ENCODE measurements around the gene GPR37.

Gene GPR37

GRCh38 chr7:124761164-124761715, 4.4 kb downstream of the GPR37 start:
- ATAC-seq = no peak
- TF ChIP-seq TOX (CRISPR knock-in tag; IDR thresholded peaks at IDR 0.05; ENCODE audit: borderline replicate concordance) = no peak
- no peak for TF ChIP-seq CSRNP3 (CRISPR knock-in tag; IDR thresholded peaks at IDR 0.05)
- no peak for TF ChIP-seq ZFP3 (CRISPR knock-in tag; IDR thresholded peaks at IDR 0.05)
- no peak for TF ChIP-seq PATZ1 (CRISPR knock-in tag; IDR thresholded peaks at IDR 0.05; ENCODE audit: borderline replicate concordance)
- TF ChIP-seq TCF4 (CRISPR knock-in tag; IDR thresholded peaks at IDR 0.05; ENCODE audit: borderline replicate concordance) = no peak
- TF ChIP-seq ZNF565 (CRISPR knock-in tag; conservative IDR thresholded peaks at IDR 0.05; ENCODE audit: low read depth) = no peak
- TF ChIP-seq BACH2 (CRISPR knock-in tag; IDR thresholded peaks at IDR 0.05; ENCODE audit: borderline replicate concordance) = no peak
- TF ChIP-seq ZFP30 (CRISPR knock-in tag; IDR thresholded peaks at IDR 0.05) = no peak
- no peak for TF ChIP-seq OSR1 (CRISPR knock-in tag; IDR thresholded peaks at IDR 0.05)
- no peak for TF ChIP-seq ESRRG (CRISPR knock-in tag; IDR thresholded peaks at IDR 0.05)
- TF ChIP-seq ARNTL (CRISPR knock-in tag; IDR thresholded peaks at IDR 0.05; ENCODE audit: borderline replicate concordance, low read depth) = no peak
- no peak for TF ChIP-seq SNAI2 (CRISPR knock-in tag; IDR thresholded peaks at IDR 0.05)
- TF ChIP-seq CSDC2 (CRISPR knock-in tag; IDR thresholded peaks at IDR 0.05) = no peak
- no peak for TF ChIP-seq ZC3H10 (CRISPR knock-in tag; IDR thresholded peaks at IDR 0.05)

GRCh38 chr7:124758327-124758726, 7.3 kb downstream of the GPR37 start:
- peak; percentile 73; the same call in 1 of the 2 replicates for TF ChIP-seq CREB5 (CRISPR knock-in tag; IDR thresholded peaks at IDR 0.05; ENCODE audit: low read depth)
- TF ChIP-seq ZFP3 (CRISPR knock-in tag; IDR thresholded peaks at IDR 0.05) = 0 out of 2 replicates have a peak, but pooled peaks have one; percentile 47
- TF ChIP-seq PATZ1 (CRISPR knock-in tag; IDR thresholded peaks at IDR 0.05; ENCODE audit: borderline replicate concordance) = peak; percentile 88; the same call in 1 of the 2 replicates
- TF ChIP-seq ISL1 (CRISPR knock-in tag; IDR thresholded peaks at IDR 0.05) = peak; percentile 99
- TF ChIP-seq ZFP30 (CRISPR knock-in tag; IDR thresholded peaks at IDR 0.05) = no peak
- TF ChIP-seq PPARA (CRISPR knock-in tag; IDR thresholded peaks at IDR 0.05; ENCODE audit: borderline replicate concordance) = no peak
- peak; percentile 52; the same call in 1 of the 2 replicates for TF ChIP-seq TCF4 (CRISPR knock-in tag; IDR thresholded peaks at IDR 0.05; ENCODE audit: borderline replicate concordance)
- ATAC-seq = no peak

- TF ChIP-seq ZFP3 (CRISPR knock-in tag; IDR thresholded peaks at IDR 0.05) = no peak
- no peak for TF ChIP-seq ISL1 (CRISPR knock-in tag; IDR thresholded peaks at IDR 0.05)
- TF ChIP-seq SNAI2 (CRISPR knock-in tag; IDR thresholded peaks at IDR 0.05) = no peak
- ATAC-seq = no peak
Observed at GRCh38 chr7:124754576-124755268, 10.9 kb downstream of the GPR37 start.

- no peak for ATAC-seq
- TF ChIP-seq SNAI2 (CRISPR knock-in tag; IDR thresholded peaks at IDR 0.05) = peak; percentile 56; the same call in 1 of the 2 replicates
- peak; percentile 66 for TF ChIP-seq ISL1 (CRISPR knock-in tag; IDR thresholded peaks at IDR 0.05)
- no peak for TF ChIP-seq BACH2 (CRISPR knock-in tag; IDR thresholded peaks at IDR 0.05; ENCODE audit: borderline replicate concordance)
Observed at GRCh38 chr7:124752310-124752709, 13.3 kb downstream of the GPR37 start.

GRCh38 chr7:124751027-124751426, 14.6 kb downstream of the GPR37 start:
- ATAC-seq = no peak
- TF ChIP-seq ZNF8 (CRISPR knock-in tag; IDR thresholded peaks at IDR 0.05) (no peak), ZNF565 (CRISPR knock-in tag; conservative IDR thresholded peaks at IDR 0.05; ENCODE audit: low read depth) (no peak), RARB (CRISPR knock-in tag; IDR thresholded peaks at IDR 0.05) (no peak), CSRNP3 (CRISPR knock-in tag; IDR thresholded peaks at IDR 0.05) (no peak), BACH2 (CRISPR knock-in tag; IDR thresholded peaks at IDR 0.05; ENCODE audit: borderline replicate concordance) (no peak), PATZ1 (CRISPR knock-in tag; IDR thresholded peaks at IDR 0.05; ENCODE audit: borderline replicate concordance) (no peak), SNAI2 (CRISPR knock-in tag; IDR thresholded peaks at IDR 0.05) (no peak), OSR1 (CRISPR knock-in tag; IDR thresholded peaks at IDR 0.05) (no peak), ISL1 (CRISPR knock-in tag; IDR thresholded peaks at IDR 0.05) (no peak), TOX (CRISPR knock-in tag; IDR thresholded peaks at IDR 0.05; ENCODE audit: borderline replicate concordance) (no peak), CSDC2 (CRISPR knock-in tag; IDR thresholded peaks at IDR 0.05) (no peak), TCF4 (CRISPR knock-in tag; IDR thresholded peaks at IDR 0.05; ENCODE audit: borderline replicate concordance) (no peak), ZFP30 (CRISPR knock-in tag; IDR thresholded peaks at IDR 0.05) (no peak), ZNF70 (CRISPR knock-in tag; IDR thresholded peaks at IDR 0.05) (no peak), ARNTL (CRISPR knock-in tag; IDR thresholded peaks at IDR 0.05; ENCODE audit: borderline replicate concordance, low read depth) (no peak), ZFP3 (CRISPR knock-in tag; IDR thresholded peaks at IDR 0.05) (no peak), GLIS3 (CRISPR knock-in tag; IDR thresholded peaks at IDR 0.05) (no peak)
